Activated CD4-positive, alpha-beta memory T cell treated with anti-CD3 and anti-CD28 coated beads for 36 hours (primary cell): ENCODE results near the gene TPP1. TPM values are rescaled to one million over a fixed set of nuclear protein-coding genes. Genes with fewer than 3 reads are reported as not detected.

ENCODE experiments used
- CTCF ChIA-PET: fragments of 350-600 bp; sonication (Branson Sonifier 250); formaldehyde crosslinking; loops from one replicate; lab custom pipeline; 2021; ENCODE audit warnings: antibody characterized with exemption, inconsistent platforms; lab: Charles Lee
- POLR2A ChIA-PET: fragments of 350-600 bp; sonication (Branson Sonifier 250); formaldehyde crosslinking; loops from one replicate; lab custom pipeline; 2021; ENCODE audit warnings: antibody characterized with exemption; lab: Charles Lee
- DNase-seq: peaks from one replicate; pipeline ENCODE4 v3.0.0-alpha.2; 2020
- H3K27ac Mint-ChIP-seq: one replicate; pipeline ENCODE4 v1.8.0; 2021; ENCODE audit warnings: mixed read lengths
- H3K27me3 Mint-ChIP-seq: one replicate; pipeline ENCODE4 v1.8.0; 2021; ENCODE audit warnings: mixed read lengths
- H3K36me3 Mint-ChIP-seq: one replicate; pipeline ENCODE4 v1.8.0; 2021; ENCODE audit warnings: mixed read lengths
- H3K4me1 Mint-ChIP-seq: one replicate; pipeline ENCODE4 v1.8.0; 2021; ENCODE audit warnings: low read depth, mixed read lengths
- H3K4me3 Mint-ChIP-seq: one replicate; pipeline ENCODE4 v1.8.0; 2021; ENCODE audit warnings: mild to moderate bottlenecking, mixed read lengths
- H3K9me3 Mint-ChIP-seq: one replicate; pipeline ENCODE4 v1.8.0; 2021; ENCODE audit warnings: mixed read lengths
- intact Hi-C: fragments of 100-400 bp; cut with micrococcal nuclease; formaldehyde crosslinking; loops from one replicate; pipeline ENCODE4 v1.15.1; 2023
- total RNA-seq, 2 experiments: library from RNA; stranded (reverse); gene quantifications; one replicate each; pipeline ENCODE4 v1.2.3, GENCODE V29; 2021

TPP1 gene
- total RNA-seq, 2 experiments from 2014 or later = 53.2 to 56.6 TPM

- ChIA-PET POLR2A (no interaction called here), CTCF (no interaction called here)
- Mint-ChIP-seq H3K36me3 (peaks cover 1% of the 10 kb centered on the region), H3K4me3 (no peak overlapping the region), H3K27ac (no peak overlapping the region), H3K9me3 (no peaks in the 10 kb centered on the region), H3K27me3 (no peaks in the 10 kb centered on the region), H3K4me1 (no peaks in the 10 kb centered on the region)
- DNase-seq = no peak
- intact Hi-C loops = no loop called here
Measured at GRCh38 chr11:6634534-6634933, 15.3 kb upstream of the TPP1 start.

- no peak overlapping the region for H3K4me3 Mint-ChIP-seq
- H3K27me3 Mint-ChIP-seq = no peaks in the 10 kb centered on the region
- intact Hi-C loops = no loop called here
- no peaks in the 10 kb centered on the region for H3K9me3 Mint-ChIP-seq
- H3K27ac Mint-ChIP-seq = no peak overlapping the region
- CTCF ChIA-PET = interaction anchor here (0.5 kb wide), 1 partner anchor 34 kb away, joined by 3 read pairs; no protein-coding TSS in a partner anchor
- DNase-seq = no peak
- H3K36me3 Mint-ChIP-seq = peaks cover 1% of the 10 kb centered on the region
- POLR2A ChIA-PET = no interaction called here
- H3K4me1 Mint-ChIP-seq = no peaks in the 10 kb centered on the region
Measured at GRCh38 chr11:6633422-6634408, 14.5 kb upstream of the TPP1 start.

- POLR2A ChIA-PET = interaction anchor here (1.0 kb wide), 1 partner anchor 11 kb away, joined by 3 read pairs; no protein-coding TSS in a partner anchor
- Mint-ChIP-seq H3K4me1 (peaks cover 10% of the 10 kb centered on the region), H3K27ac (no peak overlapping the region), H3K27me3 (no peaks in the 10 kb centered on the region), H3K4me3 (no peak overlapping the region), H3K36me3 (peaks cover 1% of the 10 kb centered on the region), H3K9me3 (no peaks in the 10 kb centered on the region)
- DNase-seq = peak; percentile 28
- intact Hi-C loops = no loop called here
- CTCF ChIA-PET = interaction anchor here (0.5 kb wide), 1 partner anchor 35 kb away, joined by 3 read pairs; no protein-coding TSS in a partner anchor
Measured at GRCh38 chr11:6632116-6633073, 13.2 kb upstream of the TPP1 start.

GRCh38 chr11:6631361-6631890 lies 12.2 kb upstream of the TPP1 start:
- H3K27ac Mint-ChIP-seq = no peak overlapping the region
- peaks cover 1% of the 10 kb centered on the region for H3K36me3 Mint-ChIP-seq
- peaks cover 19% of the 10 kb centered on the region for H3K4me1 Mint-ChIP-seq
- H3K27me3 Mint-ChIP-seq = no peaks in the 10 kb centered on the region
- no peaks in the 10 kb centered on the region for H3K9me3 Mint-ChIP-seq
- POLR2A ChIA-PET = interaction anchor here (1.0 kb wide), 1 partner anchor 10 kb away, joined by 3 read pairs; no protein-coding TSS in a partner anchor
- H3K4me3 Mint-ChIP-seq = no peak overlapping the region
- DNase-seq = no peak
- intact Hi-C loops = no loop called here
- CTCF ChIA-PET = interaction anchor here (0.8 kb wide), 1 partner anchor 74 kb away, joined by 3 read pairs; no protein-coding TSS in a partner anchor

- H3K36me3 Mint-ChIP-seq = peaks cover 1% of the 10 kb centered on the region
- CTCF ChIA-PET = interaction anchor here (0.8 kb wide), 1 partner anchor 74 kb away, joined by 3 read pairs; no protein-coding TSS in a partner anchor
- POLR2A ChIA-PET = interaction anchor here (1.0 kb wide), 1 partner anchor 10 kb away, joined by 3 read pairs; no protein-coding TSS in a partner anchor
Measured at GRCh38 chr11:6630632-6631291, 11.5 kb upstream of the TPP1 start.

GRCh38 chr11:6629892-6630631 lies 10.8 kb upstream of the TPP1 start:
- H3K27me3 Mint-ChIP-seq = no peaks in the 10 kb centered on the region
- peaks cover 20% of the 10 kb centered on the region for H3K4me1 Mint-ChIP-seq

More at GRCh38 chr11:6630632-6631291, 11.5 kb upstream of the TPP1 start:
- Mint-ChIP-seq H3K4me3 (no peak overlapping the region), H3K27me3 (no peaks in the 10 kb centered on the region), H3K9me3 (no peaks in the 10 kb centered on the region), H3K4me1 (peaks cover 20% of the 10 kb centered on the region), H3K27ac (no peak overlapping the region)
- no peak for DNase-seq
- intact Hi-C loops = no loop called here

GRCh38 chr11:6629573-6629891 lies 10.3 kb upstream of the TPP1 start:
- Mint-ChIP-seq H3K4me1 (peaks cover 20% of the 10 kb centered on the region), H3K27ac (no peak overlapping the region), H3K27me3 (no peaks in the 10 kb centered on the region), H3K36me3 (peaks cover 1% of the 10 kb centered on the region), H3K9me3 (no peaks in the 10 kb centered on the region), H3K4me3 (no peak overlapping the region)
- intact Hi-C loops = no loop called here
- CTCF ChIA-PET = interaction anchor here (0.8 to 1.0 kb wide), 2 partner anchors 11 to 18 kb away, joined by 3 to 4 read pairs; partner anchors contain the start of genes TAF10 and TPP1
- POLR2A ChIA-PET = no interaction called here
- no peak for DNase-seq

More at GRCh38 chr11:6629892-6630631, 10.8 kb upstream of the TPP1 start:
- Mint-ChIP-seq H3K36me3 (peaks cover 1% of the 10 kb centered on the region), H3K9me3 (no peaks in the 10 kb centered on the region), H3K4me3 (no peak overlapping the region), H3K27ac (no peak overlapping the region)
- DNase-seq = no peak
- POLR2A ChIA-PET = no interaction called here
- CTCF ChIA-PET = interaction anchor here (1.0 kb wide), 1 partner anchor 11 kb away, joined by 4 read pairs; the partner anchor contains the start of gene TPP1
- intact Hi-C loops = no loop called here

- CTCF ChIA-PET = interaction anchor here (1.5 kb wide), 1 partner anchor 10 kb away, joined by 5 read pairs; no protein-coding TSS in a partner anchor
- H3K36me3 Mint-ChIP-seq = peaks cover 1% of the 10 kb centered on the region
- peaks cover 20% of the 10 kb centered on the region for H3K4me1 Mint-ChIP-seq
- intact Hi-C loops = no loop called here
- H3K4me3 Mint-ChIP-seq = no peak overlapping the region
- POLR2A ChIA-PET = no interaction called here
- H3K27me3 Mint-ChIP-seq = no peaks in the 10 kb centered on the region
- DNase-seq = no peak
- H3K27ac Mint-ChIP-seq = no peak overlapping the region
- no peaks in the 10 kb centered on the region for H3K9me3 Mint-ChIP-seq
Measured at GRCh38 chr11:6628526-6628925, 9.3 kb upstream of the TPP1 start.

GRCh38 chr11:6627762-6628241 lies 8.6 kb upstream of the TPP1 start:
- POLR2A ChIA-PET = interaction anchor here (1.0 to 1.4 kb wide), 2 partner anchors 9 to 56 kb away, joined by 3 to 6 read pairs; partner anchors contain the start of genes MRPL17 and TPP1

More at GRCh38 chr11:6627762-6628241, 8.6 kb upstream of the TPP1 start:
- intact Hi-C loops = no loop called here
- Mint-ChIP-seq H3K27me3 (no peaks in the 10 kb centered on the region), H3K27ac (no peak overlapping the region), H3K4me3 (peak overlapping the region; percentile 2), H3K36me3 (peaks cover 1% of the 10 kb centered on the region), H3K4me1 (peaks cover 20% of the 10 kb centered on the region), H3K9me3 (no peaks in the 10 kb centered on the region)
- peak; percentile 34 for DNase-seq
- CTCF ChIA-PET = interaction anchor here (0.7 to 1.5 kb wide), 4 partner anchors 10 to 74 kb away, joined by 3 to 5 read pairs (median 4); partner anchors contain the start of gene MRPL17
